GM12874 (cell line): ENCODE results near the gene ADAM17.

ENCODE experiments used
- TF ChIP-seq, protein P1 (sequence below): IDR thresholded peaks from 2 replicates; pipeline ENCODE4 v1.5.1; 2011; ENCODE audit warnings: low read depth, mild to moderate bottlenecking, control low read depth, low read length, moderate library complexity; ENCODE audit not compliant: insufficient read depth

ADAM17 gene

DNA sequence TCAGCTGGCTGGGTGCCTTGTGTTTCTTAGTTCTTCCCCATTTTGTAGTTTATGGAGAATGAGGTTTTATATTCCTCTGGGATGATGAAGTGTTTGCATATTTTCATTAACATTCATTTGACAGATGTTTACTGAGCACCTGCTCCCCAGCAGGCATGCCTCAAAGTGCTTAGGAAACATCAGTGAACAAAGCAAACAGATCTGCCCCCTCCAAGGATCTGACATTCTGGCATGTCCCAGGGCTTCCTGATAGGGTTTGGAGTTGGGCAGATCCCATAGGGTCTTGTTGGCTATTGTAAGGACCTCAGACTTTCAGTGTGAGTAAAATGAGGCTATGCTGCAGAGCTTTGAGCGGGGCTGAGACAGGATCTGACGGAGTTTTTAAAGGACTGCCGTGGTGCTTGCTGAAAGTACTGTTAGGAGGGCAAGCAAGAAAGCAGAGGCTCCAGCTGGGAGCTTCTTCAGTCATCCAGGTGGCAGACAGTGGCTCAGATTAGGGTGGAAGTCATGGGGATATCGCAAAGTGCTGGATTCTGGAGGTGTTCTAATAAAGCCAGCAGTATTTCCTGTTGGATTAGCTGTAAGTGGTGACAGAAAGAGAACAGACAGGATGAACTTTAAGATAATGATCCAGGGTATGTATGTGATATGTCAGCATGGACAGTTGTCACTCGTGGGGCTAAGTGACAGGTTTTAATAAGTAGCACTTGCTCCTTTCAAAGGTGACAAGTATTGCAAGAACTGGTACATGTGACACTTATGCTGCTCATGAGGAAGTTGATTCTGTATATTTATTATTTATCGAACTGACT is 92.5 kb downstream of the ADAM17 start:
- TF ChIP-seq, protein P1, sequence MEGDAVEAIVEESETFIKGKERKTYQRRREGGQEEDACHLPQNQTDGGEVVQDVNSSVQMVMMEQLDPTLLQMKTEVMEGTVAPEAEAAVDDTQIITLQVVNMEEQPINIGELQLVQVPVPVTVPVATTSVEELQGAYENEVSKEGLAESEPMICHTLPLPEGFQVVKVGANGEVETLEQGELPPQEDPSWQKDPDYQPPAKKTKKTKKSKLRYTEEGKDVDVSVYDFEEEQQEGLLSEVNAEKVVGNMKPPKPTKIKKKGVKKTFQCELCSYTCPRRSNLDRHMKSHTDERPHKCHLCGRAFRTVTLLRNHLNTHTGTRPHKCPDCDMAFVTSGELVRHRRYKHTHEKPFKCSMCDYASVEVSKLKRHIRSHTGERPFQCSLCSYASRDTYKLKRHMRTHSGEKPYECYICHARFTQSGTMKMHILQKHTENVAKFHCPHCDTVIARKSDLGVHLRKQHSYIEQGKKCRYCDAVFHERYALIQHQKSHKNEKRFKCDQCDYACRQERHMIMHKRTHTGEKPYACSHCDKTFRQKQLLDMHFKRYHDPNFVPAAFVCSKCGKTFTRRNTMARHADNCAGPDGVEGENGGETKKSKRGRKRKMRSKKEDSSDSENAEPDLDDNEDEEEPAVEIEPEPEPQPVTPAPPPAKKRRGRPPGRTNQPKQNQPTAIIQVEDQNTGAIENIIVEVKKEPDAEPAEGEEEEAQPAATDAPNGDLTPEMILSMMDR, result no peak

- TF ChIP-seq, protein P1, result no peak
These were observed 93.3 kb downstream of the ADAM17 start for GRCh38 chr2:9462313-9462712.

GRCh38 chr2:9461079-9461478 is 94.6 kb downstream of the ADAM17 start:
- TF ChIP-seq, protein P1, result no peak

DNA sequence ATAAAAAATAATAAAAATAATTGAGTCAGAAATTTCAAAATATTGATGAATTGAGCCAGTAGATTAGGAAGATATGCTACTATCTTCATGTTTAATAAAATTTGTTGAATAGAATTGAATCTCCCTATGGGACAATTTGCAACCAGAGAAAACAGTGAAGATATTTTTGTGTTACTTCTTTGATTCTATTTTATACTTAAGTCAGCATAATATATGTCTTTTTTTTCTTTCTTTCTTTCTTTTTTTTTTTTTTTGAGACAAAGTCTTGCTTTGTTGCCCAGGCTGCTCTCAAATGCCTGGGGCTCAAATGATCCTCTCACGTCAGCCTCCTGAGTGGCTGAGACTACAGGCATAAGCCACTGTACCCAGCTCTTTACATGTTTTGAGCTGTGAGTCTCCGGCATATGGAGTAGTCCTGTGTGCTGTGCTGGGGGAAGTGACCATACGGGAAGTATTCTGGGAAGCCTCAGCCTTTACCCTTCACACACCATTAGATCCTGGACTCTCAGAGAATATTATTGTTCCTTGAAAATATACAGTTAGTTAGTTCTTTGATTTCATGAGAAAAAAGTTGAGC is 95.1 kb downstream of the ADAM17 start:
- TF ChIP-seq, protein P1, result no peak

GRCh38 chr2:9451231-9451630 is 104.4 kb downstream of the ADAM17 start:
- TF ChIP-seq, protein P1, result no peak

- TF ChIP-seq, protein P1, result no peak
These were observed 110.5 kb downstream of the ADAM17 start for GRCh38 chr2:9445089-9445488.

DNA sequence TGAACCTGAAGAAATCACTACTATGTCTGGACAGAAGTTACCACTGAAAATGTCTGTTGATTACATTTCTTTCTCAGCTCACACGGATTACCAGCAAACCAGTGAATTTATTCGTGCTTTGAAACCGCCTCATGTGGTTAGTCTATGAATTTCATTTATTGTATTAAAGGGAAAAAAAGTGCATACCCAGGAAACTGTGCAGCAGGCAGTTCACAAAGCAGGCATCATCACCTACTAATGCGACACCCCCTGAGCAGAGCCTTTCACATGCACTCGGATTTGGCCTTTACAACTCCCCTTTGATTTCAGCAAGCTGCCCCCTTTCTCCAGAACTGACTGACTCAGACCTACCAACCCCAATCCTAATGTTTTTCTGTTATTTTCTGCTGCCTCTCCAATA is 112.1 kb downstream of the ADAM17 start:
- TF ChIP-seq, protein P1, result no peak
